ENCODE results near the gene FYN. TPM values are rescaled to one million over a fixed set of nuclear protein-coding genes. Genes with fewer than 3 reads are reported as not detected.

FYN gene
- total RNA-seq, 1 experiment from 2014 or later: not detected

GRCh38 chr6:111612379-111612778, 260.9 kb downstream of the FYN start:
- no peak for DNase-seq (ENCODE audit: low spot score)

GRCh38 chr6:111610548-111611172, 262.6 kb downstream of the FYN start:
- in situ Hi-C loops (cut with HindIII; ENCODE audit: low sequenced_read_pairs): no loop called here
- DNase-seq (ENCODE audit: low spot score): no peak

More at GRCh38 chr6:111612379-111612778, 260.9 kb downstream of the FYN start:
- in situ Hi-C loops (cut with HindIII; ENCODE audit: low sequenced_read_pairs): no loop called here

Other genes starting within 250 kb of the FYN start
- gene CCN6, start 180.7 kb upstream of the FYN start, total RNA-seq (2014; rRNA removed; shearing (Covaris generic)): not detected in 2 replicates
- gene TUBE1, start 214.0 kb upstream of the FYN start, total RNA-seq (2014; rRNA removed; shearing (Covaris generic)): 12.2 and 17.1 TPM in 2 replicates
- gene FAM229B, start 214.1 kb upstream of the FYN start, total RNA-seq (2014; rRNA removed; shearing (Covaris generic)): 4.5 and 5.0 TPM in 2 replicates

All from G401 (cell line).